HG02973 (cell line): ENCODE data around the gene EPHB4.

Experiments used
- ATAC-seq: cut with Tn5 transposase; IDR thresholded peaks from one replicate; pipeline ENCODE4 v1.9.1; 2021; ENCODE audit warnings: moderate library complexity; ENCODE audit not compliant: unreplicated experiment

EPHB4 gene

DNA sequence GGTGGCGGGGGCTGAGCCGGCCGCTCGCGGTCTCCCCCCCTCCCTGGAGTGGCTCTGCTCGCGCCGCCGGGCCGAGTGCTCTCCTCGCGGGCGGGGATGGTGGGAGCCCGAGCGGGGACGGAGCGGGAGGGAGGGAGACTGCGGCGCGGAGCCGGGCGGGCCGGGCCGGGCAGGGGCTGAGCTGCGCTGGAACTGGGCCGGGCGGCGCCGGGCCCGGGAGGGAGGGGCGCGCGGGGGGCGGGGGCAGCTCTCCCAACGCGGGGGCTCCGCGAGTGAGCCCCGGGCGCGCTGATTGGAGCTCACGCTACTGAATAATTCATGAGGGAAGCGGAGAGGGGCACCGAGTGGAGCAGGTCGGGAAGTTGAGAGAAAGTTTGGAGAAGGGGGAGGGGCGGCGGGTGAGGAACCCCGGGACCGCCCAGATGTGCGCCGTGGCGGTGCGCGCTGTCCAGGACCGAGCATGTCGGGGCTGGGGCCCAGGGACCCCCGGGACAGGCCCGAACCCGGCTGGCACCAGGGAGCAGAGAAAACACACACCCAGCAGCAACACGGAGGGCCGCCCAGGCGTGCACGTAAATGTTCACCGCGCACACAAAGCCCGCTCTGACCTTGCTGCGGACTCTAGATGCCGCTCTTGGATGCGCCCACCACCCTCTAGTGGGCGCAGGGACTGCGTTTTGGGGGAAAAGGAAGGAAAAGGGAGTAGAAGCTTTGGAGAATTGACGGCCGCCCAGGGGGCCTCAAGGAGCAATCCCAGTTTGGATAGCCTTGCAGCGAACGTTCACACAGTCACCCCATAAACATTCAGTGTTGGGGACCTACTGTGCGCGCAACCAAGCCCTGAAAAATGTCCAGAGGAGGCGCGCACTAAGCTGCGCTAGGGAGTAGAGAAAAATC lies at the start of gene EPHB4:
Gene EPHB4 (minus strand): TSS at position 194 of the 897 bp plus-strand sequence. CDS start 493 bp downstream, outside the sequence.
- ATAC-seq, result no peak

DNA sequence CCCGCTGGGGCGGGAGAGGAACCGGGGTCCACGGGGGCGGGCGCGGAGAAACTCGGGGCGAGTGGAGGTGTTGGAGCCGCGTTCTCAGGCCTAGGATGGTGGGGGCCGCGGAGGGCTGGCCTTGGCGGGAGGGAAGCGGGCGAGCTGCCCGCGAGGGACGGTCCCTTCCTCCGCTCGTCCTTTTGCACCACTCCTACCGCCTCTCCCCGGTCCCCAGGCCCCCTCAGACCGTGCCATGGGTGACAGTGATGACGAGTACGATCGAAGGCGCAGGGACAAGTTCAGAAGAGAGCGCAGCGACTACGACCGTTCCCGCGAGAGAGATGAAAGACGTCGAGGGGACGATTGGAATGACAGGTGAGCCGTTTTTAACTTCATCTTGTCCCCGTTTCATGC lies 48.0 kb upstream of the EPHB4 start:
- ATAC-seq, result peak; percentile 14

GRCh38 chr7:100874577-100875355 lies 47.4 kb upstream of the EPHB4 start, which contains the start of gene SRRT:
Gene SRRT, plus strand, starts transcription at chr7:100875103. Its CDS starts 488 bp downstream, at chr7:100875591.
- ATAC-seq, result peak; percentile 82

- no peak for ATAC-seq
These were observed 46.9 kb upstream of the EPHB4 start for GRCh38 chr7:100874300-100874576.

DNA sequence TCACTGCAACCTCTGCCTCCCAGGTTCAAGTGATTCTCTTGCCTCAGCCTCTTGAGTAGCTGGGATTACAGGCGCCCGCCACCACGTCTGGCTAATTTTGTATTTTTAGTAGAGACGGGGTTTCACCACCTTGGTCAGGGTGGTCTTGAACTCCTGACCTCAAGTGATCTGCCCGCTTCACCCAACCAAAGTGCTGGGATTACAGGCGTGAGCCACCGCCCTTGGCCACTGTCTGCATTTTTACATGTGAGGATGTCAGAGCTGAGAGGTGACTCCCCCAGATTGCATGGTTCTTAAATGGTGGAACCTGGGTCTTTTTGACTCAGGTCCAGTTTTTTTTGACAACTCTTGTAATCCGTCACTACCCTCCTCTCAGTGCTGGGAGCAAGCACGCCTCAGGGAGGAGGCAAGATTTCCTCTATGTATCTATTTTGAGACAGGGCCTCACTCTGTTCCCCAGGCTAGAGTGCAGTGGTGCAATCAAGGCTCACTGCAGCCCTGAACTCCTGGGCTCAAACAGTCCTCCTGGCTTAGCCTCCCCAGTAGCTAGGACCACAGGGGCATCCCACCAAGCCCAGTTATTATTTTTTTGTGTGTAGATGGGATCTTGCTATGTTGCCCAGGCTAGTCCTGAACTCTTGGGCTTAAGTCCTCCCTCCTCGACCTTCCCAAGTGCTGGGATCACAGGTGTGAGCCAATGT lies 46.4 kb upstream of the EPHB4 start:
- no peak for ATAC-seq

- no peak for ATAC-seq
These were observed 40.6 kb upstream of the EPHB4 start for GRCh38 chr7:100867776-100868485.

- no peak for ATAC-seq
These were observed 39.9 kb upstream of the EPHB4 start, which contains the start of gene TRIP6 for GRCh38 chr7:100867040-100867775. Gene TRIP6, plus strand, starts transcription at chr7:100867387. Its CDS starts 111 bp downstream, at chr7:100867498.

GRCh38 chr7:100866729-100867039 lies 39.4 kb upstream of the EPHB4 start:
- no peak for ATAC-seq

DNA sequence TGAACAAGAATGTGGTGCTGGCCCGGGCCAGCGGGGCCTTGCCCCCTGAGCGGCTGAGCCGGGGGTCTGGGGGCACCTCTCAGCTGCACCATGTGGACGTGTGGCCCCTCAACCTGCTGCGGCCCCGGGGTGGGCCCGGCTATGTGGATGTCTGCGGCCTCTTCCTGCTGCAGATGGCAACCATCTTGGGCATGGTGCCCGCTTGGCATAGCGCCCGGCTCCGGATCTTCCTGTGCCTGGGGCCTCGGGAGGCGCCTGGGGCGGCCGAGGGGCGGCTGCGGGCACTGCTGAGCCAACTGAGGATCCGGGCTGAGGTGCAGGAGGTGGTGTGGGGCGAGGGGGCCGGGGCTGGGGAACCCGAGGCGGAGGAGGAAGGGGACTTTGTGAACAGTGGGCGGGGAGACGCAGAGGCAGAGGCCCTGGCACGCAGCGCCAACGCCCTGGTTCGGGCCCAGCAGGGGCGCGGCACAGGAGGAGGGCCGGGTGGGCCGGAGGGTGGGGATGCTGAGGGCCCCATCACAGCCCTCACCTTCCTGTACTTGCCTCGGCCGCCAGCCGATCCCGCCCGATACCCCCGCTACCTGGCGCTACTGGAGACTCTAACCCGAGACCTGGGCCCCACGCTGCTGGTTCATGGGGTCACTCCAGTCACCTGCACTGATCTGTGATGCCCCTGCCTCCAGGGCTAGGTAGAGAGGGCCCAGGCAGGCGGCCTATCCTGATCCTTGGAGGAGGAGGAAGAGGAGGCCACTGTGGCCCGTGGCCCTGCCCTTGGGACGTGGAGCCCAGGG lies 38.8 kb upstream of the EPHB4 start:
- ATAC-seq, result no peak

GRCh38 chr7:100865372-100865911 lies 38.1 kb upstream of the EPHB4 start:
- no peak for ATAC-seq

GRCh38 chr7:100864263-100864845 lies 37.0 kb upstream of the EPHB4 start:
- no peak for ATAC-seq

- no peak for ATAC-seq
These were observed 36.2 kb upstream of the EPHB4 start for GRCh38 chr7:100863406-100863950.

- ATAC-seq, result no peak
These were observed 34.3 kb upstream of the EPHB4 start for GRCh38 chr7:100861616-100861985.

DNA sequence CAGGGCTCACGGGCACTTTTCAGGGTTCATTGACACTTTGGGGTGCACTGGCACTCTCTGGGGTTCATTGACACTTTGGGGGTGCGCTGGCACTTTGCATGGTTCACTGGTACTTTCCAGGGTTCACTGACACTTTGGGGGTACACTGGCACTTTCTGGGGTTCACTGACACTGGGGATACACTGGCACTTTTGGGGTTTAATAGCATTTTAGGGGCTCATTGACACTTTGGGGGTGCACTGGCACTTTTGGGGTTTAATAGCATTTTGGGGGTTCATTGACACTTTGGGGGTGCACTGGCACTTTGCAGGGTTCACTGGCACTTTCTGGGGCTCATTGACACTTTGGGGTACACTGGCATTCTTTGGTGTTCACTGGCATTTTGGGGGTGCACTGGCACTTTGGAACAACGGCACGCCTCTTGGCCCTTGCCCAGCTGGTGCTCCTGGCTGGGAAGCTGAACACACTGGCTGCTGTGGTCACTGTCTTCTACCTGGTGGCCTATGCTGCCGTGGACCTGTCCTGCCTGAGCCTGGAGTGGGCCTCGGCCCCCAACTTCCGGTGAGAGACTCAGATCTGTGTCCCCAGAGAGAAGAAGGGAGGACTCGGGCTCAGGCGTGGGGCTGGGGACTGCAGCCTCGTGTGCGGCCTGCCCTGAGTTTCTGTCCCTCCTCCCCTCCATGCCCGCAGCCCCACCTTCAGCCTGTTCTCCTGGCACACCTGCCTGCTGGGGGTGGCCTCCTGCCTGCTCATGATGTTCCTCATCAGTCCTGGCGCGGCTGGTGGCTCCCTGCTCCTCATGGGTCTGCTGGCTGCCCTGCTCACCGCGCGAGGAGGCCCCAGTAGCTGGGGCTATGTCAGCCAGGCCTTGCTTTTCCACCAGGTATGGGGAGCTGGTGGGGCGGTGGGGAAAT lies 33.6 kb upstream of the EPHB4 start:
- no peak for ATAC-seq

- ATAC-seq, result no peak
These were observed 32.5 kb upstream of the EPHB4 start for GRCh38 chr7:100859856-100860255.

GRCh38 chr7:100856871-100857282 lies 29.6 kb upstream of the EPHB4 start:
- ATAC-seq, result no peak

DNA sequence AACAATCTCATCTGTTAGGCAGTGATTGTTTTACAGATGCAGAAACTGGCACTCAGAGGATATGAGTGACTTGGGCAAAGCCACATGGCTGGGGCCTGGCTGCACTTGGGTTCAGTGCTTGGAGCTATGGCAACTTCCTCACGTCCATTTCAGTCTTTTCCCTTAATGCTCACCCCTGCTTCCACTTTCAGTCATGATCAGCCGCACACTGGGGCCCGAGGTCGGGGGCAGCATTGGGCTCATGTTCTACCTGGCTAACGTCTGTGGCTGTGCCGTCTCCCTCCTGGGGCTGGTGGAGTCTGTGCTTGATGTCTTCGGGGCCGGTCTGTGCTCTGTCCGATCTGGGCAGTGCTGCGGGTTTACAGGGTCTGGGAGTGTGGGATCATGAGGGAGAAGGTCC lies 28.2 kb upstream of the EPHB4 start:
- no peak for ATAC-seq
